Ovary (tissue), 9 donors: ENCODE measurements around the gene HENMT1. TPM values are rescaled to one million over a fixed set of nuclear protein-coding genes. Genes with fewer than 3 reads are reported as not detected.

ENCODE experiments used
- DNase-seq, 5 donors: peaks; one replicate each; pipeline ENCODE4 v3.0.0-alpha.2; 2019 to 2020
- H3K27ac ChIP-seq, 2 donors: fragments of 200-600 bp; one replicate each; pipeline versions ENCODE4 v1.5.1 to v1.8.0; 2019 to 2022
- H3K27me3 ChIP-seq: fragments of 200-600 bp; one replicate; pipeline ENCODE4 v1.8.0; 2022
- H3K36me3 ChIP-seq: fragments of 200-600 bp; sonication (generic); one replicate; pipeline ENCODE4 v1.5.1; 2019
- H3K4me1 ChIP-seq: one replicate; pipeline ENCODE4 v1.8.1; 2013; ENCODE audit warnings: mild to moderate bottlenecking, moderate library complexity; ENCODE audit not compliant: insufficient read depth
- H3K4me3 ChIP-seq: fragments of 200-600 bp; sonication (generic); one replicate; pipeline ENCODE4 v1.5.1; 2017
- H3K9me3 ChIP-seq, 2 donors: fragments of 200-600 bp in 1 of 2; sonication (generic) in 1 of 2; one replicate each; pipeline versions ENCODE4 v1.5.1 to v1.8.1; 2013 to 2019; ENCODE audit warnings: mild to moderate bottlenecking in 1 of 2, moderate library complexity in 1 of 2
- CTCF ChIP-seq, 3 donors: fragments of 450-650 bp in 2 of 3; fragments of 200-600 bp in 1 of 3; IDR thresholded peaks; one replicate each; pipeline versions ENCODE4 v1.5.1 to v1.8.0; 2016 to 2022; ENCODE audit warnings: antibody characterized with exemption in 3 of 3, mild to moderate bottlenecking in 1 of 3
- EP300 ChIP-seq: sonication (generic); formaldehyde crosslinking; IDR thresholded peaks from one replicate; pipeline ENCODE4 v1.6.1; 2017; ENCODE audit warnings: antibody characterized with exemption
- POLR2A ChIP-seq: fragments of 450-650 bp; IDR thresholded peaks from one replicate; pipeline ENCODE4 v1.6.1; 2017; ENCODE audit warnings: antibody characterized with exemption, mild to moderate bottlenecking, moderate library complexity
- WGBS, 3 donors: extraction: QIAGEN DNeasy Blood & Tissue Kit in 1 of 3; methylation state at CpG; one replicate each; pipeline versions ENCODE4 v1.1.5 to v1.1.7; 2013 to 2017; 5-methylcytosine and 5-hydroxymethylcytosine counted together
- intact Hi-C, 4 donors: fragments of 100-400 bp; cut with DNase I; formaldehyde crosslinking; loops; one replicate each; pipeline versions ENCODE4 v1.11.0 to v1.15.1; 2022 to 2023
- polyA plus RNA-seq, 2 donors: library from polyadenylated mRNA; stranded (reverse); fragments of 200-250 nt in 1 of 2; fragments of 350-450 nt in 1 of 2; fragmentation: Illumina TruSeq in 1 of 2; extraction: RNeasy Lipid Tissue Mini Kit (QIAGEN cat#74804) in 1 of 2; gene quantifications; one replicate each; pipeline ENCODE4 v1.2.3, GENCODE V29; 2013 to 2014
- total RNA-seq, 7 donors: library from RNA; depleted of rRNA in 2 of 7; stranded (reverse); fragments of >200 nt in 2 of 7; fragmentation: NEBNext Ultra II Directional in 3 of 7; extraction: Animal tissue kit (Norgen Biotek cat#: 25700) in 3 of 7; gene quantifications; one replicate each; pipeline versions ENCODE4 v1.1.0 to v1.2.4, GENCODE V29; 2016 to 2023
- donor health status: DM: no; HTN: no; CAD: no; lungs with moderate emphysema.
- donor health status: DM: no; HTN: no; CAD: no.
- donor health status: Bipolar disorder and iron deficiency.
- donor health status: DM: yes; HTN: yes; CAD: no.
- donor health status: DM: no; HTN: no; CAD: no.
- donor health status: DM: yes; HTN: yes; CAD: no.

Gene HENMT1
- total and polyA plus RNA-seq, 9 donors: 2.1 to 7.4 (median 4.2) TPM

- TF ChIP-seq EP300: no peak
- no peak for TF ChIP-seq CTCF (IDR thresholded peaks at IDR 0.05)
- TF ChIP-seq POLR2A: no peak
- intact Hi-C loops: no loop called here
- WGBS, 3 donors: 29 to 39% (median 32%) methylated on average over 11 of the region's 11 CpGs
- H3K9me3 ChIP-seq: no peaks in the 10 kb centered on the region
- no peak overlapping the region for H3K27ac ChIP-seq
- DNase-seq: peak in 2 of 5 donors; percentile 11 to 41
- H3K27me3 ChIP-seq: no peaks in the 10 kb centered on the region
- no peaks in the 10 kb centered on the region for H3K36me3 ChIP-seq
- H3K4me1 ChIP-seq: no peaks in the 10 kb centered on the region
- no peak overlapping the region for H3K4me3 ChIP-seq
Measured at GRCh38 chr1:108609483-108610049, 51.3 kb downstream of the HENMT1 start.

DNA sequence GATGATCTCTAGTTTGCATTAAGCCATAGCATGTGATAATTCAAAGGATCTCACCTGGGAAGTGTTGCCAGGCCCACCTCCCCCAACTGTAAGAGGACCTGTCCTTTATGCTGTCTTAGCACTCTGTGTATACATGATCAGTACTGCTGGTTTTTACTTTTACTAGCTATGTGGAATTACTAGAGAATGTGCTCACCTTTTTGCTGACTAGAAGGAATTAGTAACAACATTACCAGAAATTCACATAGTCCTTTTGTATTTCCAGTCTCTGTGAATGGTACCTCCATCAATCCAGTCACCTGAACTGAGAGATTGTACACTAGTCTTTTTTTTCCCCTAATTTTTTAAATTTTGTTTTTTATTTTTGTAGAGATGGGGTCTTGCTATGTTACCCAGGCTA, 54.4 kb downstream of the HENMT1 start:
- TF ChIP-seq POLR2A (no peak), EP300 (no peak), CTCF (IDR thresholded peaks at IDR 0.05) (no peak)
- no peaks in the 10 kb centered on the region for H3K4me1 ChIP-seq
- no peaks in the 10 kb centered on the region for H3K36me3 ChIP-seq
- H3K9me3 ChIP-seq: no peaks in the 10 kb centered on the region
- no peak for DNase-seq
- no peak overlapping the region for H3K4me3 ChIP-seq
- no peaks in the 10 kb centered on the region for H3K27me3 ChIP-seq
- H3K27ac ChIP-seq: no peak overlapping the region
- intact Hi-C loops: no loop called here

DNA sequence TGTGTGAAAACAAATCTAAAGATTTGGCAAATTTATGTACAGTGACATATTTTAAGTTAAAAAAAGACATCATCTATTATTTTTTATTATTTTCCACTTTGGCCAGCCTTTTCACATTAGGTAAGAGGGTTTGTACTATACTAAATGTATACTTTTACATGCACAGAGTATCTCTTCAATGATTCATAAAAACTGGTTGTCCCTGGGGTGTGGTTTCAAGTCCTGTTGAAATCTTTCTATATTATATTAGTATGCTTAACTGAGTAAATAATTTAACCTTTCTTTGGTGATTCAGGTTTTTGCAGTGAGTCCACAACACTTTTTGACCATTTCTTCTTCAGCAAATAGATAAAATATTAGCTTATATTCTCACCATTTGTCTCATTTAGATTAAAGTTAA, 55.3 kb downstream of the HENMT1 start:
- H3K9me3 ChIP-seq: no peaks in the 10 kb centered on the region
- no peaks in the 10 kb centered on the region for H3K4me1 ChIP-seq
- no peaks in the 10 kb centered on the region for H3K27me3 ChIP-seq
- no peak overlapping the region for H3K27ac ChIP-seq
- DNase-seq: no peak
- no peaks in the 10 kb centered on the region for H3K36me3 ChIP-seq
- no peak for TF ChIP-seq POLR2A
- no peak for TF ChIP-seq EP300
- TF ChIP-seq CTCF (IDR thresholded peaks at IDR 0.05): no peak
- H3K4me3 ChIP-seq: no peak overlapping the region
- intact Hi-C loops: no loop called here

- no peak for DNase-seq
- TF ChIP-seq EP300 (no peak), CTCF (IDR thresholded peaks at IDR 0.05) (no peak), POLR2A (no peak)
- H3K9me3 ChIP-seq: no peaks in the 10 kb centered on the region
- H3K27ac ChIP-seq: no peak overlapping the region
- no peaks in the 10 kb centered on the region for H3K4me1 ChIP-seq
- H3K27me3 ChIP-seq: no peaks in the 10 kb centered on the region
- WGBS, 3 donors: 89 to 100% (median 94%) methylated on average over 1 of the region's 1 CpG
- H3K4me3 ChIP-seq: no peak overlapping the region
- intact Hi-C loops: no loop called here
- no peaks in the 10 kb centered on the region for H3K36me3 ChIP-seq
Measured at GRCh38 chr1:108601708-108602410, 59.0 kb downstream of the HENMT1 start.
